Duodenal mucosa (tissue), 2 donors: ENCODE results near the gene ZCCHC24.

Source experiments
- H3K27ac ChIP-seq: one replicate; pipeline ENCODE4 v1.7.0; 2013; ENCODE audit warnings: low read depth, low read length
- H3K27me3 ChIP-seq, 2 donors: one replicate each; pipeline ENCODE4 v1.7.0; 2013; ENCODE audit warnings: low read length in 2 of 2, control low read depth in 1 of 2; ENCODE audit not compliant: insufficient read depth in 2 of 2, control insufficient read depth in 1 of 2
- H3K36me3 ChIP-seq, 2 donors: one replicate each; pipeline ENCODE4 v1.7.0; 2013; ENCODE audit warnings: low read length in 2 of 2, control low read depth in 1 of 2; ENCODE audit not compliant: insufficient read depth in 2 of 2, control insufficient read depth in 1 of 2
- H3K4me1 ChIP-seq, 2 donors: one replicate each; pipeline ENCODE4 v1.7.0; 2013; ENCODE audit warnings: low read length in 2 of 2, control low read depth in 1 of 2; ENCODE audit not compliant: insufficient read depth in 2 of 2, control insufficient read depth in 1 of 2
- H3K4me3 ChIP-seq, 2 donors: one replicate each; pipeline ENCODE4 v1.7.0; 2013; ENCODE audit warnings: low read length in 2 of 2, low read depth in 1 of 2
- H3K9ac ChIP-seq, 2 donors: one replicate each; pipeline ENCODE4 v1.7.0; 2013; ENCODE audit warnings: low read length in 2 of 2, low read depth in 1 of 2
- H3K9me3 ChIP-seq, 2 donors: one replicate each; pipeline ENCODE4 v1.7.0; 2013; ENCODE audit warnings: low read length in 2 of 2, control low read depth in 1 of 2; ENCODE audit not compliant: control insufficient read depth in 1 of 2

ZCCHC24 gene

GRCh38 chr10:79413196-79413595, 32.2 kb downstream of the ZCCHC24 start:
- H3K9ac ChIP-seq, result no peak overlapping the region

DNA sequence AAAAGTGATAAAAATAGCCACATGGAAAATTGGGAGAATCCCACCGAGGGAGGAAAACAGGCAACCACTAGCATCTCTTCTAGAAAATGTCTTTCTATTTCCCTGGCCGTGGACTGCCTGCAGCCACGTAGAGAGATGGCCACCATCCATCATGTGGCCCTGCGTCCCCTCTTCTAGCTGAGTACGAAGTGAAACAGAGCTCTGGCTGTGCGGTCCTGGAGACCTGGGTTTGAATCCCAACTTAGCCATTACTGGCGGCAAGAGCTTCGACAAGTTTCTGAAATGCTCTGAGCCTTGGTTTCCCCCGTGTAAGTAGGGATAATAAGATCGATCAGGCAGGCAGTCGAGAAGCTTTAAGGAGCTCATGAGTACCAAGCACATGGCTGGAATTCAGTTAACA, 32.9 kb downstream of the ZCCHC24 start:
- Histone ChIP-seq H3K4me3 (no peak overlapping the region), H3K9ac (no peak overlapping the region)

More at GRCh38 chr10:79413196-79413595, 32.2 kb downstream of the ZCCHC24 start:
- Histone ChIP-seq H3K9me3 (no peaks in the 10 kb centered on the region), H3K4me3 (no peak overlapping the region), H3K27me3 (no peaks in the 10 kb centered on the region), H3K4me1 (peaks cover 11 to 33% of the 10 kb centered on the region in 2 donors), H3K36me3 (peaks cover 0 to 3% of the 10 kb centered on the region in 2 donors), H3K27ac (no peak overlapping the region)

GRCh38 chr10:79411546-79412495, 33.6 kb downstream of the ZCCHC24 start:
- no peaks in the 10 kb centered on the region for H3K27me3 ChIP-seq
- H3K27ac ChIP-seq, result no peak overlapping the region
- no peak overlapping the region for H3K4me3 ChIP-seq
- no peak overlapping the region for H3K9ac ChIP-seq
- H3K4me1 ChIP-seq, result peaks cover 17 to 42% of the 10 kb centered on the region in 2 donors
- peaks cover 0 to 3% of the 10 kb centered on the region in 2 donors for H3K36me3 ChIP-seq
- no peaks in the 10 kb centered on the region for H3K9me3 ChIP-seq

More for the DNA sequence above, 32.9 kb downstream of the ZCCHC24 start:
- Histone ChIP-seq H3K36me3 (peaks cover 0 to 3% of the 10 kb centered on the region in 2 donors), H3K4me1 (peaks cover 15 to 35% of the 10 kb centered on the region in 2 donors), H3K9me3 (no peaks in the 10 kb centered on the region), H3K27me3 (no peaks in the 10 kb centered on the region), H3K27ac (no peak overlapping the region)

DNA sequence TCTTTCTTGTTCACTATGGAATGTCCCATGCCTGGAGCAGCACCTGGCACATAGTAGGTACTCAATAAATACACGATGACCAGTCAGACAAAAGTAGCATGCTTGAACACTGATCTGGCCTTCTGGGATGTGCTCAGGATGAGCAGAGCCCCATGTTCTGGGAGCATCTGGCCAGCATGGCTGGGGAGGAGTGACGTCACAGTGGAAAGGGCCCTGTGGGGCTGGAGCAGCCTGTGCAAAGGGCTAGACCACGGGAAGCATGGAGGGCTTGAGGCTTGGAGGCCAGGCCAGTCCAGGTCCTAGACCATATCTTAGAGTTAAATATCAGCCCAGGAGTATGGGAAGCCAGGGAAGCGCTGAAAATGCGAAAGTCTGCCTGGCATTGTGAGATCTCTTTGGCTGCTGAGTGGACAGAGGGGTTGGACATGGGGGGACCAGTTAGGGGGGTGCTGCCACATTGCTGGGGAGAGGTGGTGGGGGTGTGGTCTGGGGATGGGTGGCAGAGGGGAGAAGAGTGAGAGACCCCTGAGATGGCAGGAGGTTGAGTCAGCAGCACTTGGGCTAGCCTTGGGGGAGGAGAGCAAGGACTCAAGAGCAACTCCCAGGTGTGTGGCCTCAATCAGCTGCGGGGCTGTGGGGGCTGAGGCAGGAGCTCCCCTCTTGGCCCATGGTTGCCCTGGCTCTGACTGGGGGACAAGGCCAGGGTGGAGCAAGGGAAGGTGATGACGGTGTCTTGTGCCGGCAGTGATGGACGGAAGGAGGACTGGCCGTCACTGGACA, 34.9 kb downstream of the ZCCHC24 start:
- H3K4me1 ChIP-seq, result peaks cover 29 to 46% of the 10 kb centered on the region in 2 donors

GRCh38 chr10:79409726-79410085, 35.7 kb downstream of the ZCCHC24 start:
- H3K9ac ChIP-seq, result no peak overlapping the region
- H3K27me3 ChIP-seq, result no peaks in the 10 kb centered on the region
- H3K36me3 ChIP-seq, result no peaks in the 10 kb centered on the region
- H3K9me3 ChIP-seq, result no peaks in the 10 kb centered on the region
- H3K27ac ChIP-seq, result no peak overlapping the region
- H3K4me1 ChIP-seq, result peaks cover 37 to 53% of the 10 kb centered on the region in 2 donors
- H3K4me3 ChIP-seq, result no peak overlapping the region

More for the DNA sequence above, 34.9 kb downstream of the ZCCHC24 start:
- Histone ChIP-seq H3K9me3 (no peaks in the 10 kb centered on the region), H3K4me3 (no peak overlapping the region), H3K36me3 (peaks cover 0 to 3% of the 10 kb centered on the region in 2 donors), H3K9ac (no peak overlapping the region), H3K27ac (no peak overlapping the region), H3K27me3 (no peaks in the 10 kb centered on the region)

DNA sequence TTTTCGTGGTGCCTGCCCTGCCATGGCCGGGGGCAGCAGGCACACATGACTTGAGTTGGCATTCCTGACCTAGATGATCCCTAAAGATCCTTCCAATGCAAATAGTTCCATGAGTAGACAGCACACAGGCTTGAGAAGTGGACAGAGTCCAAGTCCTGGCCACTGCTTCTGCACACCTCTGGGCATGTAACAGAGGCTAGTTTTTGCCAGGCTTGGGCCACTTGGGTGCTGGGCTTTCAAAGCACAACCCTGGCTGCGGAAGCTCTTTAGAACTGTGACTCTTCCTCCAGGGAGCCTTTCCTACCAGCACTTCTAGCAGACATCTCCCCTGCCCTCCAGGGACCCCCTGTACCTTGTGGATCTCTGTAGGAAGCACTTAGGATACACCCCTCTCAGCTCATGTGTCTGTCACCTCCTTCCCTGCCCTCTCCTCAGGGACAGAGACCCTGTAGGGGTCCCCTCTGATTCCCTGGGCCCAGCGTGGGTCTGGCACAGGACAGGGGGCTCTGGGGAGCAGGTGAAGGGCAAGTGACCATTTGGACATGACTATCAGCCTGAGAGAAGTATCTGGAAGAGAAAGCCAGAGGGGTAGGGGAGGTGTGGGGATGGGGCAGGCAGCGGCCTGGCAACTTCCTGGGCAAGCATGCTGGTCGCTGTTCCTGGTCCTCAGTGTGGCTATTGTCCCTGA, 36.2 kb downstream of the ZCCHC24 start:
- H3K9me3 ChIP-seq, result no peaks in the 10 kb centered on the region
- no peak overlapping the region for H3K4me3 ChIP-seq
- H3K9ac ChIP-seq, result no peak overlapping the region
- H3K27ac ChIP-seq, result no peak overlapping the region
- H3K27me3 ChIP-seq, result no peaks in the 10 kb centered on the region
- H3K36me3 ChIP-seq, result no peaks in the 10 kb centered on the region
- H3K4me1 ChIP-seq, result peaks cover 42 to 58% of the 10 kb centered on the region in 2 donors

DNA sequence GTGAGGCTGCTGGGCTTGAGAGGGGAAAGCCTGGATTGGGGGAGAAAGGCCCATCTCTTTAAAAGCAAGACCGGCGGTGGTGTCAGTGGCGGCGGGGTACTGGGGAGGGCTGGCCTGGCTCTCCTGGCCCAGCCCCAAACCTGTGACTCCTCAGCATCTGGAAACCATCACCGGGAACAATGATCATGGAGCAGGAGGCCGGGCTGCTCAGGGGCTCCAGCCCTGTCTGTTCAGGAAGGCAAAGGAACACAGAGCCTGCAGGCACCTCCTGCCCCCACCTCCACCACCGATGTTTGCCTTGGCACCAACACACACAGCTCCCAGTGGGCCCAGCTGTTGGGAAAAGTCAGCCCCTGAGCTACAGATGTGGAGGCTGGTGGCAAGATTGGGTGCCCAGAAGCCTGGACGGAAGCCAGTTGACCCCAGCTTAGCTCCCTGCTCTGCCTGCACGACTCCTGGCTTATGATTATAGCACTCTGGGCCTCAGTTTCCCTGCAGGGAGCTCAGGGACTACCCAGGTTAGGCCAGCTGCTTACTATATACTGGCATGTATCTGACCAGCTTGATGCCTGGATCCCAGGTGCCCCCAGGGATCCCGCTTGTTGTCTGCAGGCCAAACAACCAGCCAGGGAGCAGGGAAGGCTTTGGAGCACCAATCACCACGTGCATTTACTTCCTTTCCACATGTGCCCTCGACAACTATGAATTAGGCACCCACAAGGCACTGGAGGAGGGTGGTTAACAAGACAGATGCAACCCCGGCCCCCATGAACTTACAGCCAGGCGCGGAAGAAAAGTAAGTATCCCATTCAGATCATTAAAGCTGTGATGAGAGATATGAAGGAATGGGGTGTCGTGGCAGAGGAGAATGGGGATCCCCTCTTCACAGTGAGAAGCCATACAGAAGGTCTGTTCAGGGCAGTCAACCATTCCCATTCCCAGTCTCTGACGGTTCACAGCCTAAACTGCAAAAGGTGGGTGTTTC, 37.3 kb downstream of the ZCCHC24 start:
- H3K27me3 ChIP-seq, result no peaks in the 10 kb centered on the region
- H3K4me3 ChIP-seq, result no peak overlapping the region
- no peaks in the 10 kb centered on the region for H3K36me3 ChIP-seq
- no peaks in the 10 kb centered on the region for H3K9me3 ChIP-seq
- H3K4me1 ChIP-seq, result peaks cover 48 to 57% of the 10 kb centered on the region in 2 donors
- no peak overlapping the region for H3K27ac ChIP-seq
- no peak overlapping the region for H3K9ac ChIP-seq

DNA sequence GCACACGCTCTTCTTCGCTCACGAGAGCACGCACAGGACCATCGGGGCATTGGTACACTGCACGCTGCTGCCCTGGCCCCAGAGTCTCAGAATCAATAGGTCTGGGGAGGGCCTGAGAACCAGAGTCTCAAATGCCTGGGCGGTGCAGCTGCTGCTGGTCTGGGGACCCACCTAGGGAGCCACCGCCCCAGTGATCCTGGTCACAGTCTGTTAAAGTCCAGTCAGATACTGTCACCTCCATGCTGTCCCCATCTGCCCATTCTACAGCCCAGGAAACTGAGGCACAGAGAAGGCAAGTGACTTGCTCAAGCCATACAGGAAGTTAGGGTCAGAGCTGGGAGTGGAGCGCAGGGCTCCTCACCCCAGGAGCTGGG, 38.0 kb downstream of the ZCCHC24 start:
- no peak overlapping the region for H3K9ac ChIP-seq
- no peaks in the 10 kb centered on the region for H3K27me3 ChIP-seq
- no peaks in the 10 kb centered on the region for H3K9me3 ChIP-seq
- H3K4me1 ChIP-seq, result peaks cover 48 to 54% of the 10 kb centered on the region in 2 donors
- H3K27ac ChIP-seq, result no peak overlapping the region
- no peaks in the 10 kb centered on the region for H3K36me3 ChIP-seq
- no peak overlapping the region for H3K4me3 ChIP-seq
